ENCODE data around the gene SLC25A24.
A peak's percentile ranks its signal among the peaks of the same experiment; 100 is the strongest.

SLC25A24 gene

GRCh38 chr1:108200687-108201051 is 526 bp upstream of the SLC25A24 start:
- TF ChIP-seq CTCF (IDR thresholded peaks at IDR 0.05; ENCODE audit: low read depth, low read length, missing control alignments) = peak; percentile 40
- peak; percentile 49 for DNase-seq
- peak overlapping the region; percentile 89 for H3K4me3 ChIP-seq (ENCODE audit: low read depth, low read length)
- H3K27me3 ChIP-seq (replicated peaks) = no peaks in the 10 kb centered on the region
- H3K36me3 ChIP-seq (replicated peaks) = peaks cover 4% of the 10 kb centered on the region
- peak overlapping the region; percentile 73 for H3K27ac ChIP-seq
- in situ Hi-C loops (cut with HindIII; ENCODE audit: low pct_ligation_motif_present, low sequenced_read_pairs) = no loop called here

- H3K27me3 ChIP-seq (replicated peaks) = no peaks in the 10 kb centered on the region
- no peak for TF ChIP-seq CTCF (IDR thresholded peaks at IDR 0.05; ENCODE audit: low read depth, low read length, missing control alignments)
- H3K4me3 ChIP-seq (ENCODE audit: low read depth, low read length) = peak overlapping the region; percentile 89
- peak; percentile 10 for DNase-seq
- peak overlapping the region; percentile 73 for H3K27ac ChIP-seq
- in situ Hi-C loops (cut with HindIII; ENCODE audit: low pct_ligation_motif_present, low sequenced_read_pairs) = no loop called here
- peaks cover 14% of the 10 kb centered on the region for H3K36me3 ChIP-seq (replicated peaks)
These were observed 897 bp downstream of the SLC25A24 start for GRCh38 chr1:108199201-108199691.

GRCh38 chr1:108194051-108194450 is 6.1 kb downstream of the SLC25A24 start:
- DNase-seq = no peak
- peaks cover 14% of the 10 kb centered on the region for H3K36me3 ChIP-seq (replicated peaks)
- in situ Hi-C loops (cut with HindIII; ENCODE audit: low pct_ligation_motif_present, low sequenced_read_pairs) = no loop called here
- no peak overlapping the region for H3K4me3 ChIP-seq (ENCODE audit: low read depth, low read length)
- H3K27me3 ChIP-seq (replicated peaks) = no peaks in the 10 kb centered on the region
- no peak overlapping the region for H3K27ac ChIP-seq
- TF ChIP-seq CTCF (IDR thresholded peaks at IDR 0.05; ENCODE audit: low read depth, low read length, missing control alignments) = no peak

GRCh38 chr1:108193333-108193732 is 6.8 kb downstream of the SLC25A24 start:
- H3K27ac ChIP-seq = no peak overlapping the region
- H3K36me3 ChIP-seq (replicated peaks) = peaks cover 19% of the 10 kb centered on the region
- in situ Hi-C loops (cut with HindIII; ENCODE audit: low pct_ligation_motif_present, low sequenced_read_pairs) = no loop called here
- no peak for TF ChIP-seq CTCF (IDR thresholded peaks at IDR 0.05; ENCODE audit: low read depth, low read length, missing control alignments)
- DNase-seq = no peak
- no peaks in the 10 kb centered on the region for H3K27me3 ChIP-seq (replicated peaks)
- no peak overlapping the region for H3K4me3 ChIP-seq (ENCODE audit: low read depth, low read length)

- TF ChIP-seq CTCF (IDR thresholded peaks at IDR 0.05; ENCODE audit: low read depth, low read length, missing control alignments) = no peak
- H3K4me3 ChIP-seq (ENCODE audit: low read depth, low read length) = no peak overlapping the region
- H3K27ac ChIP-seq = no peak overlapping the region
- in situ Hi-C loops (cut with HindIII; ENCODE audit: low pct_ligation_motif_present, low sequenced_read_pairs) = no loop called here
- no peak for DNase-seq
- H3K27me3 ChIP-seq (replicated peaks) = no peaks in the 10 kb centered on the region
- H3K36me3 ChIP-seq (replicated peaks) = peaks cover 19% of the 10 kb centered on the region
These were observed 7.6 kb downstream of the SLC25A24 start for GRCh38 chr1:108192581-108192980.

- Histone ChIP-seq H3K36me3 (replicated peaks) (peaks cover 18% of the 10 kb centered on the region), H3K27ac (no peak overlapping the region), H3K27me3 (replicated peaks) (no peaks in the 10 kb centered on the region), H3K4me3 (ENCODE audit: low read depth, low read length) (no peak overlapping the region)
- no peak for DNase-seq
- no peak for TF ChIP-seq CTCF (IDR thresholded peaks at IDR 0.05; ENCODE audit: low read depth, low read length, missing control alignments)
- in situ Hi-C loops (cut with HindIII; ENCODE audit: low pct_ligation_motif_present, low sequenced_read_pairs) = no loop called here
These were observed 9.3 kb downstream of the SLC25A24 start for GRCh38 chr1:108190686-108191416.
